GM19395 (cell line): Measurements from ENCODE around the gene MLST8.

Experiments
- ATAC-seq: cut with Tn5 transposase; IDR thresholded peaks from one replicate; pipeline ENCODE4 v1.9.1; 2021; ENCODE audit warnings: mild to moderate bottlenecking, moderate library complexity; ENCODE audit not compliant: unreplicated experiment

MLST8 gene

GRCh38 chr16:2206780-2207433 lies 1.7 kb downstream of the MLST8 start:
- no peak for ATAC-seq

GRCh38 chr16:2207872-2208271 lies 2.6 kb downstream of the MLST8 start:
- no peak for ATAC-seq

- no peak for ATAC-seq
These were observed 3.1 kb downstream of the MLST8 start for GRCh38 chr16:2208308-2208707.

- no peak for ATAC-seq
These were observed 3.5 kb downstream of the MLST8 start for GRCh38 chr16:2208772-2209171.

GRCh38 chr16:2209258-2210008 lies 4.2 kb downstream of the MLST8 start:
- ATAC-seq, result no peak

GRCh38 chr16:2210009-2210332 lies 4.7 kb downstream of the MLST8 start:
- no peak for ATAC-seq

GRCh38 chr16:2210386-2211365 lies 5.4 kb downstream of the MLST8 start, which contains the start of gene BRICD5:
Gene BRICD5, minus strand, starts transcription at chr16:2210863. Its CDS starts 30 bp downstream, at chr16:2210833.
- no peak for ATAC-seq

GRCh38 chr16:2211923-2212347 lies 6.7 kb downstream of the MLST8 start:
- ATAC-seq, result no peak

GRCh38 chr16:2212362-2213324 lies 7.4 kb downstream of the MLST8 start:
- no peak for ATAC-seq

- peak; percentile 7 for ATAC-seq
These were observed 8.8 kb downstream of the MLST8 start for GRCh38 chr16:2213817-2214718.

- ATAC-seq, result peak; percentile 76
These were observed 9.4 kb downstream of the MLST8 start, which contains the start of gene PGP for GRCh38 chr16:2214719-2214968. Gene PGP, minus strand, starts transcription at chr16:2214840. Its CDS starts 63 bp downstream, at chr16:2214777.

GRCh38 chr16:2216330-2216729 lies 11.1 kb downstream of the MLST8 start:
- ATAC-seq, result no peak

GRCh38 chr16:2223221-2223941 lies 18.1 kb downstream of the MLST8 start, which contains the start of gene E4F1:
Gene E4F1, plus strand, starts transcription at chr16:2223591. Its CDS starts 23 bp downstream, at chr16:2223614.
- ATAC-seq, result peak; percentile 89

- peak; percentile 21 for ATAC-seq
These were observed 18.8 kb downstream of the MLST8 start for GRCh38 chr16:2223942-2224486.

GRCh38 chr16:2226245-2226793 lies 21.1 kb downstream of the MLST8 start:
- no peak for ATAC-seq

GRCh38 chr16:2226918-2227317 lies 21.7 kb downstream of the MLST8 start:
- no peak for ATAC-seq

GRCh38 chr16:2228161-2228824 lies 23.0 kb downstream of the MLST8 start:
- ATAC-seq, result no peak
